H9 (cell line): ENCODE results near the gene SCYGR8. TPM values are rescaled to one million over a fixed set of nuclear protein-coding genes. Genes with fewer than 3 reads are reported as not detected.

Experiments
- DNase-seq: peaks from one replicate; pipeline ENCODE4 v3.0.0-alpha.2; 2017
- H2AFZ ChIP-seq: one replicate; pipeline ENCODE4 v1.6.1; 2013; ENCODE audit warnings: mild to moderate bottlenecking, low read length, control low read depth, moderate library complexity
- H2AK5ac ChIP-seq: 2 replicates; pipeline ENCODE4 v1.6.1; 2013; ENCODE audit warnings: low read length, control low read depth, mixed read lengths; ENCODE audit not compliant: insufficient read length
- H2BK120ac ChIP-seq: one replicate; pipeline ENCODE4 v1.6.1; 2013; ENCODE audit warnings: low read depth, mild to moderate bottlenecking, low read length, control low read depth, inconsistent platforms; ENCODE audit not compliant: poor library complexity, severe bottlenecking
- H2BK12ac ChIP-seq: 2 replicates; pipeline ENCODE4 v1.6.1; 2013; ENCODE audit warnings: low read length, control low read depth, mixed read lengths, low read depth; ENCODE audit not compliant: insufficient read length
- H2BK15ac ChIP-seq: 2 replicates; pipeline ENCODE4 v1.6.1; 2013; ENCODE audit warnings: low read depth, low read length, control low read depth
- H2BK20ac ChIP-seq: one replicate; pipeline ENCODE4 v1.6.1; 2013; ENCODE audit warnings: low read depth, mild to moderate bottlenecking, low read length, control low read depth, inconsistent platforms; ENCODE audit not compliant: poor library complexity, severe bottlenecking
- H2BK5ac ChIP-seq: 2 replicates; pipeline ENCODE4 v1.6.1; 2013; ENCODE audit warnings: low read length, control low read depth, mixed read lengths; ENCODE audit not compliant: insufficient read length
- H3K14ac ChIP-seq: 2 replicates; pipeline ENCODE4 v1.6.1; 2013; ENCODE audit warnings: low read length, control low read depth; ENCODE audit not compliant: insufficient read depth
- H3K18ac ChIP-seq: 2 replicates; pipeline ENCODE4 v1.6.1; 2013; ENCODE audit warnings: low read depth, mild to moderate bottlenecking, mixed read lengths, low read length, control low read depth; ENCODE audit not compliant: insufficient read length
- H3K23ac ChIP-seq: 2 replicates; pipeline ENCODE4 v1.6.1; 2013; ENCODE audit warnings: low read length, control low read depth, mixed read lengths, low read depth; ENCODE audit not compliant: insufficient read length
- H3K23me2 ChIP-seq: 2 replicates; pipeline ENCODE4 v1.6.1; 2013; ENCODE audit warnings: low read depth, mild to moderate bottlenecking, mixed read lengths, low read length, control low read depth; ENCODE audit not compliant: insufficient read length, poor library complexity, severe bottlenecking
- H3K27ac ChIP-seq: 2 replicates; pipeline ENCODE4 v1.5.1; 2013; ENCODE audit warnings: low read length, control low read depth, mixed read lengths, low read depth; ENCODE audit not compliant: insufficient read length
- H3K27me3 ChIP-seq: 2 replicates; pipeline ENCODE4 v1.6.1; 2013; ENCODE audit warnings: low read length, control low read depth, inconsistent platforms; ENCODE audit not compliant: insufficient read depth
- H3K4ac ChIP-seq: 2 replicates; pipeline ENCODE4 v1.6.1; 2013; ENCODE audit warnings: low read depth, mild to moderate bottlenecking, control low read depth, inconsistent platforms, low read length, moderate library complexity
- H3K4me1 ChIP-seq: 2 replicates; pipeline ENCODE4 v1.6.1; 2013; ENCODE audit warnings: low read length, control low read depth, inconsistent platforms; ENCODE audit not compliant: insufficient read depth
- H3K4me2 ChIP-seq: 2 replicates; pipeline ENCODE4 v1.6.1; 2013; ENCODE audit warnings: low read length, control low read depth, mixed read lengths; ENCODE audit not compliant: insufficient read length, insufficient read depth
- H3K56ac ChIP-seq: 2 replicates; pipeline ENCODE4 v1.6.1; 2013; ENCODE audit warnings: low read depth, mild to moderate bottlenecking, mixed read lengths, low read length, control low read depth; ENCODE audit not compliant: insufficient read length
- H3K79me1 ChIP-seq: 2 replicates; pipeline ENCODE4 v1.6.1; 2013; ENCODE audit warnings: low read depth, mild to moderate bottlenecking, moderate library complexity, low read length, control low read depth, inconsistent platforms; ENCODE audit not compliant: insufficient read depth, poor library complexity, severe bottlenecking
- H3K79me2 ChIP-seq: 2 replicates; pipeline ENCODE4 v1.6.1; 2013; ENCODE audit warnings: low read length, control low read depth, inconsistent platforms; ENCODE audit not compliant: insufficient read depth
- H3K9ac ChIP-seq: 2 replicates; pipeline ENCODE4 v1.6.1; 2013; ENCODE audit warnings: low read length, control low read depth, mixed read lengths; ENCODE audit not compliant: insufficient read length; ENCODE audit errors: extremely low read depth
- H3K9me3 ChIP-seq: one replicate; pipeline ENCODE4 v1.6.1; 2013; ENCODE audit warnings: low read depth, low read length, inconsistent platforms; ENCODE audit not compliant: control insufficient read depth
- H3T11ph ChIP-seq: one replicate; pipeline ENCODE4 v1.6.1; 2013; ENCODE audit warnings: mild to moderate bottlenecking, low read length, control low read depth, inconsistent platforms
- H4K20me1 ChIP-seq: one replicate; pipeline ENCODE4 v1.6.1; 2013; ENCODE audit not compliant: control insufficient read depth, insufficient read length, insufficient read depth
- H4K5ac ChIP-seq: 2 replicates; pipeline ENCODE4 v1.6.1; 2013; ENCODE audit warnings: low read depth, mild to moderate bottlenecking, mixed read lengths, low read length, control low read depth; ENCODE audit not compliant: insufficient read length
- H4K8ac ChIP-seq: replicated peaks from 2 replicates; pipeline ENCODE4 v1.6.1; 2013; ENCODE audit warnings: low read length, control low read depth, mixed read lengths, low read depth; ENCODE audit not compliant: insufficient read length
- H4K91ac ChIP-seq: 2 replicates; pipeline ENCODE4 v1.6.1; 2013; ENCODE audit warnings: low read depth, mild to moderate bottlenecking, moderate library complexity, mixed read lengths, low read length, control low read depth; ENCODE audit not compliant: insufficient read length
- H3K27ac Mint-ChIP-seq, 3 experiments: 2 replicates in 2 of 3; 3 replicates in 1 of 3; pipeline ENCODE4 v1.8.0; 2020 to 2021; ENCODE audit warnings: mixed read lengths in 3 of 3, mild to moderate bottlenecking in 1 of 3, moderate library complexity in 1 of 3
- H3K27me3 Mint-ChIP-seq: 2 replicates; pipeline ENCODE4 v1.8.0; 2021; ENCODE audit warnings: low read depth, mild to moderate bottlenecking, moderate library complexity, mixed read lengths
- H3K36me3 Mint-ChIP-seq, 3 experiments: 2 replicates in 2 of 3; 3 replicates in 1 of 3; pipeline ENCODE4 v1.8.0; 2020 to 2021; ENCODE audit warnings: low read depth in 3 of 3, mixed read lengths in 3 of 3; ENCODE audit not compliant: insufficient read depth in 1 of 3
- H3K4me1 Mint-ChIP-seq, 2 experiments: 2 replicates each; pipeline ENCODE4 v1.8.0; 2020; ENCODE audit warnings: mixed read lengths in 2 of 2
- H3K4me3 Mint-ChIP-seq, 2 experiments: 2 replicates in 1 of 2; 3 replicates in 1 of 2; pipeline ENCODE4 v1.8.0; 2020 to 2021; ENCODE audit warnings: mild to moderate bottlenecking in 2 of 2, mixed read lengths in 2 of 2, moderate library complexity in 1 of 2
- H3K9me3 Mint-ChIP-seq, 2 experiments: 2 replicates in 1 of 2; 3 replicates in 1 of 2; pipeline ENCODE4 v1.8.0; 2020; ENCODE audit warnings: mild to moderate bottlenecking in 2 of 2, mixed read lengths in 2 of 2, moderate library complexity in 1 of 2
- CTCF ChIP-seq: fragments of 200-600 bp; sonication (generic); conservative IDR thresholded peaks from 3 replicates; pipeline ENCODE4 v1.8.0; 2021; ENCODE audit warnings: antibody characterized with exemption, mild to moderate bottlenecking
- WGBS: extraction: QIAGEN DNeasy Blood & Tissue Kit; methylation state at CpG from one replicate; pipeline ENCODE4 v1.1.7; 2013; ENCODE audit warnings: missing lambda C conversion rate, low lambda C conversion rate, mixed read lengths; ENCODE audit not compliant: insufficient read length; ENCODE audit errors: extremely low coverage; 5-methylcytosine and 5-hydroxymethylcytosine counted together
- total RNA-seq: library from RNA; stranded (reverse); gene quantifications from 2 replicates; pipeline ENCODE4 v1.2.1, GENCODE V29; 2021

Gene SCYGR8
- total RNA-seq, 1 experiment from 2014 or later, result not detected

- H2BK5ac ChIP-seq, result no peak overlapping the region
- WGBS, result no CpG with 5 or more reads among the region's 2 CpGs
- no peak overlapping the region for H3K56ac ChIP-seq
- no peak overlapping the region for H2AK5ac ChIP-seq
- H2BK12ac ChIP-seq, result peak overlapping the region; percentile 47
- no peak overlapping the region for H2BK20ac ChIP-seq
- no peak overlapping the region for H4K91ac ChIP-seq
- H4K20me1 ChIP-seq, result no peaks in the 10 kb centered on the region
- H3K4me3 Mint-ChIP-seq, result no peak overlapping the region
- H3K14ac ChIP-seq, result no peak overlapping the region
- no peak overlapping the region for H3K27ac ChIP-seq
- no peak overlapping the region for H3K4ac ChIP-seq
- no peaks in the 10 kb centered on the region; a peak in 1 of 7 replicates for H3K36me3 Mint-ChIP-seq
- no peak overlapping the region for H3K18ac ChIP-seq
- no peaks in the 10 kb centered on the region for H3K9me3 Mint-ChIP-seq
- no peaks in the 10 kb centered on the region for H3K9me3 ChIP-seq
- H3K4me1 Mint-ChIP-seq, result peaks cover 24 to 25% of the 10 kb centered on the region in 2 experiments
- H2AFZ ChIP-seq, result no peak overlapping the region
- H3K4me2 ChIP-seq, result no peak overlapping the region
- no peak overlapping the region for H2BK120ac ChIP-seq
- H3K79me1 ChIP-seq, result no peaks in the 10 kb centered on the region
- H3K23ac ChIP-seq, result no peak overlapping the region
- H4K5ac ChIP-seq, result no peak overlapping the region
- H3K27ac Mint-ChIP-seq, result no peak overlapping the region; a peak in 1 of 7 replicates
- H3K79me2 ChIP-seq, result no peaks in the 10 kb centered on the region
- H3T11ph ChIP-seq, result no peak overlapping the region
- no peaks in the 10 kb centered on the region for H3K27me3 ChIP-seq
- H4K8ac ChIP-seq, result no peak overlapping the region
- no peaks in the 10 kb centered on the region; the same call in 1 of the 2 replicates for H3K27me3 Mint-ChIP-seq
- no peaks in the 10 kb centered on the region for H3K23me2 ChIP-seq
- no peak overlapping the region for H3K9ac ChIP-seq
- H2BK15ac ChIP-seq, result no peak overlapping the region
- H3K4me1 ChIP-seq, result peaks cover 3% of the 10 kb centered on the region; the same call in 1 of the 2 replicates
- TF ChIP-seq CTCF, result no peak
- no peak for DNase-seq
Measured at GRCh38 chr2:227772932-227773331, 27.2 kb downstream of the SCYGR8 start.
